Measurements from ENCODE around the gene GRIN3B.

- TF ChIP-seq EP300 (IDR thresholded peaks at IDR 0.05) = no peak
- TF ChIP-seq CTCF (IDR thresholded peaks at IDR 0.05) = no peak
Observed at GRCh38 chr19:956766-957440, 43.3 kb upstream of the GRIN3B start.
